Spleen (tissue), 11 donors: Measurements from ENCODE around the gene EIF3L. TPM values are rescaled to one million over a fixed set of nuclear protein-coding genes. Genes with fewer than 3 reads are reported as not detected.

ENCODE experiments used
- DNase-seq: peaks from one replicate; pipeline ENCODE4 v3.0.0-alpha.2; 2020
- H3K27ac ChIP-seq, 8 donors: fragments of 200-600 bp; sonication (generic) in 7 of 8; 1 replicate in 4 of 8; 2 replicates in 4 of 8; pipeline versions ENCODE4 v1.5.0 to v1.8.0; 2016 to 2021; ENCODE audit warnings: inconsistent platforms in 4 of 8, mild to moderate bottlenecking in 4 of 8, moderate library complexity in 1 of 8
- H3K27me3 ChIP-seq, 7 donors: fragments of 200-600 bp; sonication (generic) in 6 of 7; replicated peaks in 1 of 7; 1 replicate in 4 of 7; 2 replicates in 3 of 7; pipeline versions ENCODE4 v1.5.0 to v1.8.0; 2016 to 2021; ENCODE audit warnings: inconsistent platforms in 3 of 7, mild to moderate bottlenecking in 1 of 7
- H3K36me3 ChIP-seq, 6 donors: fragments of 200-600 bp; sonication (generic) in 5 of 6; 1 replicate in 4 of 6; 2 replicates in 2 of 6; pipeline versions ENCODE4 v1.5.0 to v1.8.0; 2016 to 2021; ENCODE audit warnings: inconsistent platforms in 2 of 6
- H3K4me1 ChIP-seq, 6 donors: fragments of 200-600 bp; sonication (generic) in 5 of 6; 1 replicate in 3 of 6; 2 replicates in 3 of 6; pipeline versions ENCODE4 v1.5.0 to v1.8.0; 2016 to 2021; ENCODE audit warnings: inconsistent platforms in 3 of 6
- H3K4me3 ChIP-seq, 8 donors: fragments of 200-600 bp; sonication (generic) in 7 of 8; 1 replicate in 4 of 8; 2 replicates in 4 of 8; pipeline versions ENCODE4 v1.5.0 to v1.8.0; 2016 to 2021; ENCODE audit warnings: inconsistent platforms in 4 of 8, mild to moderate bottlenecking in 4 of 8, moderate library complexity in 2 of 8
- H3K9me3 ChIP-seq, 8 donors: fragments of 200-600 bp; sonication (generic) in 7 of 8; 1 replicate in 4 of 8; 2 replicates in 4 of 8; pipeline versions ENCODE4 v1.5.0 to v1.8.0; 2016 to 2021; ENCODE audit warnings: inconsistent platforms in 4 of 8
- CTCF ChIP-seq, 11 experiments: fragments of 200-600 bp in 7 of 11; fragments of 450-650 bp in 4 of 11; sonication (generic) in 4 of 11; IDR thresholded peaks in 8 of 11; conservative IDR thresholded peaks in 3 of 11; 1 replicate in 7 of 11; 2 replicates in 4 of 11; pipeline versions ENCODE4 v1.4.0 to v1.8.0; 2016 to 2021; ENCODE audit warnings: antibody characterized with exemption in 11 of 11, inconsistent platforms in 4 of 11, mild to moderate bottlenecking in 1 of 11
- POLR2A ChIP-seq, 3 donors: fragments of 450-650 bp; IDR thresholded peaks; one replicate each; pipeline ENCODE4 v1.5.1; 2017; ENCODE audit warnings: antibody characterized with exemption in 3 of 3, mild to moderate bottlenecking in 1 of 3
- POLR2AphosphoS5 ChIP-seq, 3 donors: sonication (generic); formaldehyde crosslinking; IDR thresholded peaks; one replicate each; pipeline ENCODE4 v1.5.1; 2017; ENCODE audit warnings: antibody characterized with exemption in 3 of 3
- WGBS, 5 donors: extraction: QIAGEN DNeasy Blood & Tissue Kit in 3 of 5; methylation state at CpG; one replicate each; pipeline versions ENCODE4 v1.1.5 to v1.1.7; 2013 to 2018; 5-methylcytosine and 5-hydroxymethylcytosine counted together
- intact Hi-C: fragments of 100-400 bp; cut with DNase I; formaldehyde crosslinking; loops from one replicate; pipeline ENCODE4 v1.15.0; 2023; ENCODE audit warnings: low total_unique reads
- polyA plus RNA-seq, 3 donors: library from polyadenylated mRNA; stranded (reverse); fragments of 200-250 nt; gene quantifications; one replicate each; pipeline ENCODE4 v1.2.1, GENCODE V29; 2013
- total RNA-seq, 7 donors: library from RNA; depleted of rRNA in 3 of 7; stranded (reverse); fragments of >200 nt in 3 of 7; fragmentation: NEBNext Ultra II Directional in 4 of 7; extraction: Animal tissue kit (Norgen Biotek cat#: 25700) in 4 of 7; gene quantifications; one replicate each; pipeline versions ENCODE4 v1.1.0 to v1.2.1, GENCODE V29; 2016 to 2021
- donor health status: healthy with polysubstance abuse.
- donor health status: DM: no; HTN: no; CAD: no; lungs with moderate emphysema.
- donor health status: DM: no; HTN: no; CAD: no.
- donor health status: Bipolar disorder and iron deficiency.
- donor health status: healthy.
- donor health status: DM: no; HTN: no; CAD: no.
- donor health status: DM: yes; HTN: yes; CAD: no.

EIF3L gene
- total and polyA plus RNA-seq, 10 donors, result 254 to 407 (median 334) TPM

GRCh38 chr22:37905534-37906363 lies 56.5 kb downstream of the EIF3L start, which contains the start of gene MICALL1:
TSS of gene MICALL1 (plus strand) at chr22:37906297. CDS start at chr22:37906423, 126 bp downstream.
- peak within 1 kb of the TSS; percentile 3 to 93 (median 80) for H3K27ac ChIP-seq
- 5 to 15% (median 7%) methylated on average over 25 to 90 of the region's 90 CpGs for WGBS, 5 donors
- TF ChIP-seq POLR2AphosphoS5 (IDR thresholded peaks at IDR 0.05) (peak in 1 of 3 donors; percentile 15), CTCF (IDR thresholded peaks at IDR 0.05 in 8 of 11, conservative IDR thresholded peaks at IDR 0.05 in 3 of 11) (peak in 3 of 11 experiments; percentile 24 to 48 (median 35)), POLR2A (IDR thresholded peaks at IDR 0.05) (no peak)
- H3K4me1 ChIP-seq, result peaks cover 2 to 25% (median 22%) of the 10 kb centered on the region in 6 donors
- peak; percentile 95 for DNase-seq
- H3K4me3 ChIP-seq, result peak within 1 kb of the TSS; percentile 27 to 88 (median 54)
- no peaks in the 10 kb centered on the region for H3K9me3 ChIP-seq
- H3K36me3 ChIP-seq, result peaks cover 0 to 12% (median 0%) of the 10 kb centered on the region in 6 donors
- intact Hi-C loops, result no loop called here
- H3K27me3 ChIP-seq, result no peaks in the 10 kb centered on the region

DNA sequence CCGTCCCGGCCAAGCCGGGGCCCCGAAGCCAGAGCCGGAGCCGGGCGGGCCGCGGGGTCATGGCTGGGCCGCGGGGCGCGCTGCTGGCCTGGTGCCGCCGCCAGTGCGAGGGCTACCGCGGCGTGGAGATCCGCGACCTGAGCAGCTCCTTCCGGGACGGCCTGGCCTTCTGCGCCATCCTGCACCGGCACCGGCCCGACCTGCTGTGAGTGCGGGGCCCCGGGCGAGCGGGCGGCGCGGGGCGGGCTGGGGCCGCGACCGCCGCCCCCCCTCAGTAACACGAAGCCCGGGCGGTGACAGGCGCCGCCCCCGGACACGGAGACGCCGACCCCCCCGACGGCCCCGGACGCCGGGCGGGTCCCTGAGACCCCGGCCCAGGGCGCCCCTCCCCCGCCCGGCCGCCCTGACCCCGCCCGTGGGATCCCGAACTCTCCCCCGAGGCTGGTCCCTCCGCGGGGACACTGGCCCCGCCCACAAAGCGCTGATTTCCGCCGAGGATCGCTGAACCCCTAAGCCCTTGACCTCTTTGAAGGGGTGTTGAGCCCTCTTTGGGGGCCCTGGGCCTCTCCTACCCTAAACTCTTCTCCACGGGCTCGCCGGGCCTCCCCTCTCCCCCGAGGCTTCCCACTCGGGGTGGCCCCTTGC lies 57.3 kb downstream of the EIF3L start:
- intact Hi-C loops, result no loop called here
- WGBS, 5 donors, result 1 to 7% (median 2%) methylated on average over 5 to 75 of the region's 75 CpGs
- peak overlapping the region; percentile 3 to 93 (median 80) for H3K27ac ChIP-seq
- no peaks in the 10 kb centered on the region for H3K27me3 ChIP-seq
- H3K4me3 ChIP-seq, result peak overlapping the region; percentile 15 to 88 (median 52)
- peaks cover 0 to 16% (median 0%) of the 10 kb centered on the region in 6 donors for H3K36me3 ChIP-seq
- peak; percentile 89 for DNase-seq
- TF ChIP-seq POLR2AphosphoS5 (IDR thresholded peaks at IDR 0.05) (no peak), CTCF (IDR thresholded peaks at IDR 0.05 in 8 of 11, conservative IDR thresholded peaks at IDR 0.05 in 3 of 11) (no peak), POLR2A (IDR thresholded peaks at IDR 0.05) (no peak)
- H3K4me1 ChIP-seq, result peaks cover 2 to 27% (median 22%) of the 10 kb centered on the region in 6 donors
- no peaks in the 10 kb centered on the region for H3K9me3 ChIP-seq

DNA sequence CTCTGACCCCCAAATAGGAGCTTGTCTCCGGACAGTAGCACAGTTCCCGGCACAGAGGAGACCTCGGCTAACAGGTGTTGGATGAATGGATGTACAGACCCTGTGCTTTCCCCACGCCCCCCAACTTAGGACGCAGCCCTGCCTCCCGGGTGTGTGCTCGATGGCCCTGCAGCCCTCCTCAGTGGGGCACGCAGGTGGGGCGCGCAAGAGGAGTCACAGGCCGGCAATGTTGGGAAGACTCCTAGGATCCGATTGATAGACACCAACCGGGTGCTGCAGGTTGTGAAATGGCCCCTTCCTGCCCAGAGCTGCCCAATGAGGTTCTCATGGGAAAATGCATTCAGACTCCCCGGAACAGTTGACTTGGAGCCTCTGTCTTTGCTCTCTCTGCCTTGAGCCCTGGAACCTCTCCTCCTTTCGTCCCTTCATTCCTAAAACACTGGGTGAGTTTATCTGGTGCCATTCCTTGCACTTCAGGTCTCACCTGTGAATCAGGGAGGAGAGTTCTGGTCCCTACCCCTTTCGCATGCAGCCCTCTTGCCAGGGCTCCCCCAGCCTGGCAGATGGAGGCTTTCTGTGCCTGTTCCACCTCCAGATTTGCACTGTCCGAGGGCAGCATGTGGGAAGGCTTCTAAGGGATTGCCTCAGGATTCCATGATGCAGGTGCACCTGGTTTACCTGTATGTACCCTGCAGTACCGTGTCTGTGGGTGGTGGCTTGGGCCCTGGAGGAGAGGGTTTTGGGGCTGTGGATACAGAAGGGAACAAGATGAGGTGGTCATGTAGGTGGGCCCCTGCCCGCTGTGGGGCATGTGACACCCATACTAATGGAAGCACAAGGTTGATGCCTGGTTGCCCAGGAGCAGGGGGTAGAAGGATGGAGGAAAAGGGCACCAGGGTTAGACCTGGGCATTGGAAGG lies 58.1 kb downstream of the EIF3L start:
- Histone ChIP-seq H3K36me3 (peaks cover 0 to 24% (median 0%) of the 10 kb centered on the region in 6 donors), H3K9me3 (no peaks in the 10 kb centered on the region), H3K4me3 (peak overlapping the region in 7 of 8 donors; percentile 47 to 88 (median 58)), H3K4me1 (peaks cover 2 to 31% (median 22%) of the 10 kb centered on the region in 6 donors), H3K27ac (peak overlapping the region in 6 of 8 donors; percentile 73 to 93 (median 84)), H3K27me3 (no peaks in the 10 kb centered on the region)
- no peak for TF ChIP-seq POLR2AphosphoS5 (IDR thresholded peaks at IDR 0.05)
- TF ChIP-seq CTCF (IDR thresholded peaks at IDR 0.05 in 8 of 11, conservative IDR thresholded peaks at IDR 0.05 in 3 of 11), result no peak
- no peak for TF ChIP-seq POLR2A (IDR thresholded peaks at IDR 0.05)
- 55 to 70% (median 65%) methylated on average over 16 to 19 of the region's 19 CpGs for WGBS, 5 donors
- intact Hi-C loops, result no loop called here
- DNase-seq, result no peak
